WTC11 (cell line): ENCODE data around the gene IFITM10. TPM values are rescaled to one million over a fixed set of nuclear protein-coding genes. Genes with fewer than 3 reads are reported as not detected.

Experiments used
- ATAC-seq: fragments of 200-7000 bp; cut with Tn5 transposase; 2 replicates; pipeline ENCODE4 v1.10.0; 2021; ENCODE audit warnings: mild to moderate bottlenecking, moderate library complexity
- CTCF ChIA-PET: fragments of 300-600 bp; sonication (Branson Sonifier 250); formaldehyde crosslinking; loops from one replicate; lab custom pipeline; 2021; ENCODE audit warnings: antibody characterized with exemption; lab: Charles Lee
- POLR2A ChIA-PET: fragments of 350-600 bp; sonication (Branson Sonifier 250); formaldehyde crosslinking; loops from one replicate; lab custom pipeline; 2021; ENCODE audit warnings: antibody characterized with exemption; lab: Charles Lee
- DNase-seq: peaks from one replicate; pipeline ENCODE4 v3.0.0; 2021; ENCODE audit warnings: low spot score
- H3K27ac Mint-ChIP-seq: 2 replicates; pipeline ENCODE4 v1.8.0; 2021; ENCODE audit warnings: mixed read lengths
- H3K27me3 Mint-ChIP-seq: 2 replicates; pipeline ENCODE4 v1.8.0; 2021; ENCODE audit warnings: low read depth, mild to moderate bottlenecking, moderate library complexity, mixed read lengths
- H3K36me3 Mint-ChIP-seq: 2 replicates; pipeline ENCODE4 v1.8.0; 2021; ENCODE audit warnings: mixed read lengths
- H3K4me1 Mint-ChIP-seq: 2 replicates; pipeline ENCODE4 v1.8.0; 2022; ENCODE audit warnings: mixed read lengths
- H3K4me3 Mint-ChIP-seq: 2 replicates; pipeline ENCODE4 v1.8.0; 2021; ENCODE audit warnings: mild to moderate bottlenecking, moderate library complexity, mixed read lengths
- H3K9me3 Mint-ChIP-seq: 2 replicates; pipeline ENCODE4 v1.8.0; 2021; ENCODE audit warnings: mixed read lengths
- ELF4 ChIP-seq: sonication (generic); formaldehyde crosslinking; IDR thresholded peaks from 2 replicates; pipeline ENCODE4 v1.8.1; 2022; ENCODE audit warnings: low read depth, mild to moderate bottlenecking, moderate library complexity, missing genetic modification reagents
- GABPB1 ChIP-seq: sonication (generic); formaldehyde crosslinking; IDR thresholded peaks from 2 replicates; pipeline ENCODE4 v1.8.1; 2023; ENCODE audit warnings: mild to moderate bottlenecking, missing genetic modification reagents
- JAZF1 ChIP-seq: fragments of 250-450 bp; sonication (Bioruptor Pico); IDR thresholded peaks from 2 replicates; pipeline ENCODE4 v1.9.0; 2021; ENCODE audit warnings: moderate library complexity, mild to moderate bottlenecking, inconsistent platforms
- NFE2L1 ChIP-seq: sonication (generic); formaldehyde crosslinking; IDR thresholded peaks from 2 replicates; pipeline ENCODE4 v1.8.1; 2023; ENCODE audit warnings: missing genetic modification reagents
- NR1H2 ChIP-seq: sonication (generic); formaldehyde crosslinking; IDR thresholded peaks from 2 replicates; pipeline ENCODE4 v1.9.0; 2021; ENCODE audit warnings: mild to moderate bottlenecking, moderate library complexity, missing genetic modification reagents
- NR3C1 ChIP-seq: sonication (generic); formaldehyde crosslinking; conservative IDR thresholded peaks from 2 replicates; pipeline ENCODE4 v1.8.1; 2023; ENCODE audit warnings: low read depth, mild to moderate bottlenecking, missing genetic modification reagents
- OVOL2 ChIP-seq: fragments of 250-450 bp; sonication (Bioruptor Pico); IDR thresholded peaks from 2 replicates; pipeline ENCODE4 v1.9.0; 2021; ENCODE audit warnings: mild to moderate bottlenecking, borderline replicate concordance
- SMAD3 ChIP-seq: sonication (generic); formaldehyde crosslinking; IDR thresholded peaks from 2 replicates; pipeline ENCODE4 v1.8.0; 2022; ENCODE audit warnings: missing genetic modification reagents, mild to moderate bottlenecking, borderline replicate concordance
- SMAD4 ChIP-seq: sonication (generic); formaldehyde crosslinking; IDR thresholded peaks from 2 replicates; pipeline ENCODE4 v1.8.0; 2022; ENCODE audit warnings: mild to moderate bottlenecking, missing genetic modification reagents
- TEAD1 ChIP-seq: sonication (generic); formaldehyde crosslinking; IDR thresholded peaks from 2 replicates; pipeline ENCODE4 v1.8.0; 2022; ENCODE audit warnings: mild to moderate bottlenecking, missing genetic modification reagents
- TP53 ChIP-seq: sonication (generic); formaldehyde crosslinking; IDR thresholded peaks from 2 replicates; pipeline ENCODE4 v1.8.1; 2023; ENCODE audit warnings: mild to moderate bottlenecking, missing genetic modification reagents
- ZBTB21 ChIP-seq: sonication (generic); formaldehyde crosslinking; IDR thresholded peaks from 2 replicates; pipeline ENCODE4 v1.8.1; 2023; ENCODE audit warnings: mild to moderate bottlenecking, missing genetic modification reagents, borderline replicate concordance
- ZNF219 ChIP-seq: sonication (generic); formaldehyde crosslinking; IDR thresholded peaks from 2 replicates; pipeline ENCODE4 v1.8.0; 2023; ENCODE audit warnings: missing genetic modification reagents, mild to moderate bottlenecking, borderline replicate concordance
- ZNF232 ChIP-seq: sonication (generic); formaldehyde crosslinking; IDR thresholded peaks from 2 replicates; pipeline ENCODE4 v1.8.0; 2022; ENCODE audit warnings: mild to moderate bottlenecking, missing genetic modification reagents
- ZNF263 ChIP-seq: sonication (generic); formaldehyde crosslinking; IDR thresholded peaks from 2 replicates; pipeline ENCODE4 v1.8.1; 2022; ENCODE audit warnings: low read depth, mild to moderate bottlenecking, moderate library complexity, missing genetic modification reagents
- ZNF317 ChIP-seq: sonication (generic); formaldehyde crosslinking; IDR thresholded peaks from 2 replicates; pipeline ENCODE4 v1.8.1; 2023; ENCODE audit warnings: low read depth, mild to moderate bottlenecking, moderate library complexity, missing genetic modification reagents, borderline replicate concordance
- ZNF396 ChIP-seq: fragments of 250-450 bp; sonication (Bioruptor Pico); IDR thresholded peaks from 2 replicates; pipeline ENCODE4 v1.8.0; 2021; ENCODE audit warnings: mild to moderate bottlenecking, moderate library complexity, borderline replicate concordance
- total RNA-seq: library from RNA; stranded (reverse); gene quantifications from 3 replicates; pipeline ENCODE4 v1.2.3, GENCODE V29; 2021
- TF ChIP-seq, protein P1 (sequence below): sonication (generic); formaldehyde crosslinking; IDR thresholded peaks from 2 replicates; pipeline ENCODE4 v1.8.1; 2023; ENCODE audit warnings: mild to moderate bottlenecking, missing genetic modification reagents, moderate library complexity
- TF ChIP-seq, protein P2 (sequence below): sonication (generic); formaldehyde crosslinking; IDR thresholded peaks from 2 replicates; pipeline ENCODE4 v1.8.1; 2022; ENCODE audit warnings: low read depth, mild to moderate bottlenecking, moderate library complexity, missing genetic modification reagents, borderline replicate concordance
- TF ChIP-seq, protein P3 (sequence below): sonication (generic); formaldehyde crosslinking; IDR thresholded peaks from 2 replicates; pipeline ENCODE4 v1.8.1; 2022; ENCODE audit warnings: low read depth, missing genetic modification reagents, borderline replicate concordance
- TF ChIP-seq, protein P4 (sequence below): fragments of 250-450 bp; sonication (Bioruptor Pico); IDR thresholded peaks from 2 replicates; pipeline ENCODE4 v1.9.0; 2021; ENCODE audit warnings: mild to moderate bottlenecking, borderline replicate concordance
- TF ChIP-seq, protein P5 (sequence below): sonication (generic); formaldehyde crosslinking; IDR thresholded peaks from 2 replicates; pipeline ENCODE4 v1.8.1; 2022; ENCODE audit warnings: mild to moderate bottlenecking, missing genetic modification reagents, moderate library complexity, borderline replicate concordance

The IFITM10 gene
- total RNA-seq, 1 experiment from 2014 or later: 1.7 TPM

DNA sequence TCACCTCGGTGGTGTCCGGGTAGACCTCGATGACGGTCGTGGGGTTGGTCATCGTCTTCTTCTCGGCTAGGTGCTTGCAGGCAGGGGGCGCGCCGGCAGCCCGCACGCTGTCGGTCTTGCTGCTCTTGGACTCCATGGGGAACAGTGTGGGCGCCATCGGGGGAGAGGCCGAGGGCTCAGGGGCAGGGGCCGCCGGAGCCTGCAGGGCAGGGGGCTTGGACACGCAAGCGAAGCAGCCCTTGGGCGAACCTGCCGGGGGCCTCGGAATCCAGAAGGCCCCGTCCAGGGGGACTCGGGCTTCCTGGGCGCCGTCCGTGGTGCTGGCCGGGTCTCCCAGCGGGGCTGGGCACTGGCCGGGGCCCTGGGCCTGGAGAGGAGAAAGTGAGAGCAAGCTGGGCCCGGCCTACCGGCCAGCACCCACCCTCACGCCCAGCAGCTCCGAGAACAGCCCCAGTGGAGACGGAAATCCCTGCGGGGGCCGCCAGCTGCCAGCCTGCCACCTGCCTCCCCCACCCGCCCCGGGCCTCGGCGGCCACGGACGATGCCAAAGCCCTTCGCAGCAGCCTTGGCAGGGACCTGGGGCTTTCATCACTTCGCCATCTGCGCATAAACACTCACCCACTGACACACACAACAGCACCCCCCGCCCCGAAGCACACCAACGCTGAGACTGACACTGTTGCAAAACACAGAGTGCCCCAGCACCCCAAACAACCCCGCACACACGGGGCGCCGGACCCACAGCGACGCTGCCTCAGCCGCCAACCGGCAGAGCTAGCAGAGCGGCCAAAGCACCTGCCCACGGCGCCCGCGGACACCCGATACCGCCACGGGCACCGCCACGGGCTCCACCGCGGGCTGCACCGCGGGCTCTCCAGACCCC, 2.4 kb downstream of the IFITM10 start:
- peaks cover 12% of the 10 kb centered on the region for H3K4me1 Mint-ChIP-seq
- CTCF ChIA-PET: interaction anchor here (0.6 to 4.4 kb wide), 6 partner anchors 18 to 121 kb away, joined by 3 to 32 read pairs (median 6); no protein-coding TSS in a partner anchor
- peaks cover 51% of the 10 kb centered on the region for H3K27me3 Mint-ChIP-seq
- ATAC-seq (no peak), DNase-seq (no peak)
- TF ChIP-seq SMAD3 (CRISPR knock-in tag) (no peak), ZNF232 (CRISPR knock-in tag) (no peak), ZNF317 (CRISPR knock-in tag) (no peak), SMAD4 (no peak), NR1H2 (CRISPR knock-in tag) (no peak), ZNF219 (CRISPR knock-in tag) (no peak), TP53 (no peak), NFE2L1 (CRISPR knock-in tag) (no peak), ZBTB21 (CRISPR knock-in tag) (no peak), NR3C1 (CRISPR knock-in tag) (no peak), ZNF396 (CRISPR knock-in tag) (no peak), TEAD1 (no peak), ELF4 (no peak)
- TF ChIP-seq, protein P1, sequence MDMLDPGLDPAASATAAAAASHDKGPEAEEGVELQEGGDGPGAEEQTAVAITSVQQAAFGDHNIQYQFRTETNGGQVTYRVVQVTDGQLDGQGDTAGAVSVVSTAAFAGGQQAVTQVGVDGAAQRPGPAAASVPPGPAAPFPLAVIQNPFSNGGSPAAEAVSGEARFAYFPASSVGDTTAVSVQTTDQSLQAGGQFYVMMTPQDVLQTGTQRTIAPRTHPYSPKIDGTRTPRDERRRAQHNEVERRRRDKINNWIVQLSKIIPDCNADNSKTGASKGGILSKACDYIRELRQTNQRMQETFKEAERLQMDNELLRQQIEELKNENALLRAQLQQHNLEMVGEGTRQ (CRISPR knock-in tag): no peak
- TF ChIP-seq, protein P2, sequence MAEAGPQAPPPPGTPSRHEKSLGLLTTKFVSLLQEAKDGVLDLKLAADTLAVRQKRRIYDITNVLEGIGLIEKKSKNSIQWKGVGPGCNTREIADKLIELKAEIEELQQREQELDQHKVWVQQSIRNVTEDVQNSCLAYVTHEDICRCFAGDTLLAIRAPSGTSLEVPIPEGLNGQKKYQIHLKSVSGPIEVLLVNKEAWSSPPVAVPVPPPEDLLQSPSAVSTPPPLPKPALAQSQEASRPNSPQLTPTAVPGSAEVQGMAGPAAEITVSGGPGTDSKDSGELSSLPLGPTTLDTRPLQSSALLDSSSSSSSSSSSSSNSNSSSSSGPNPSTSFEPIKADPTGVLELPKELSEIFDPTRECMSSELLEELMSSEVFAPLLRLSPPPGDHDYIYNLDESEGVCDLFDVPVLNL (CRISPR knock-in tag): no peak
- TF ChIP-seq, protein P3, sequence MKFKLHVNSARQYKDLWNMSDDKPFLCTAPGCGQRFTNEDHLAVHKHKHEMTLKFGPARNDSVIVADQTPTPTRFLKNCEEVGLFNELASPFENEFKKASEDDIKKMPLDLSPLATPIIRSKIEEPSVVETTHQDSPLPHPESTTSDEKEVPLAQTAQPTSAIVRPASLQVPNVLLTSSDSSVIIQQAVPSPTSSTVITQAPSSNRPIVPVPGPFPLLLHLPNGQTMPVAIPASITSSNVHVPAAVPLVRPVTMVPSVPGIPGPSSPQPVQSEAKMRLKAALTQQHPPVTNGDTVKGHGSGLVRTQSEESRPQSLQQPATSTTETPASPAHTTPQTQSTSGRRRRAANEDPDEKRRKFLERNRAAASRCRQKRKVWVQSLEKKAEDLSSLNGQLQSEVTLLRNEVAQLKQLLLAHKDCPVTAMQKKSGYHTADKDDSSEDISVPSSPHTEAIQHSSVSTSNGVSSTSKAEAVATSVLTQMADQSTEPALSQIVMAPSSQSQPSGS (CRISPR knock-in tag): no peak
- TF ChIP-seq, all 79 proteins: peak for 0
- POLR2A ChIA-PET: interaction anchor here (0.6 to 0.9 kb wide), 2 partner anchors 37 to 222 kb away, joined by 3 read pairs; no protein-coding TSS in a partner anchor
- no peak overlapping the region for H3K27ac Mint-ChIP-seq
- H3K36me3 Mint-ChIP-seq: peaks cover 10% of the 10 kb centered on the region
- peak overlapping the region; percentile 63; the same call in 1 of the 2 replicates for H3K4me3 Mint-ChIP-seq
- H3K9me3 Mint-ChIP-seq: peaks cover 12% of the 10 kb centered on the region

DNA sequence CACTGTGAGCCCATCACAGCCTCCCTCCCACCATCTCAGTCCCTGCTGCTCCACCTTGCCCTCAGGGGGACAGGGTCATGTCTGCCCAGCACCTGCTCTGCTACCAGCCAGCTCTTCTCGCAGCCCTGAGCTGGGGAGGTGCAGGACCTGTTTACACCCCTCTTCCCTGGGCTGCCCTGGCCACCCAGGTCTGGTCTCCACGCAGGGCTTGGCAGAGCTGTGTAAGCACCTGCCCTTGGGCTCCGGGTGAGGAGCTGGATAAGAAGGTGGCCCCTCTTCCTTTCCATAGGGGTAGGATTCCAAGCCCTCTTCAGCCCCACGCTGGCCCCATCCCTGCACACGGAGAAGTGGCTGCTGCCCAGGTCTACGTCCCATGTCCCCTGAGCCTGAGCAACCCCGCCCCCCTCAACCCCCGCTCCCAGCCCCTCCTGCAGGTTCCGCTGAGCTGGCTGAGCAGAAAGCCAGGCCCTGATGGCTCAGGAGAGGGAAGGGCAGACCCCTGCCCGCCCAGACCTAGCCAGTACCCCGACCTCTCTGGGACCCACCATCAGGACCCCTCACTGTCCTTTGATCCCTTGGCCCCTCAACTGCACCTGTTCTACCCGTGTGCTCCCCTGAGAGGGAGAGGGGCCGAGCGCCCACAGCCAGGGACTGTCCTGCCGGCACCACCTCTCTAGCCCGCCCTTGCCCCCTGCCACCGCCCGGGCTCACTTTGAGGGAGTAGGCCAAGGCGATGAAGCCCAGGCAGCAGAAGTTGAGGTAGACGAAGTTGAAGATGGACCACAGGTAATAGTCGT, 3.2 kb downstream of the IFITM10 start:
- ChIA-PET POLR2A (interaction anchor here (0.6 to 0.9 kb wide), 2 partner anchors 38 to 221 kb away, joined by 3 read pairs; no protein-coding TSS in a partner anchor), CTCF (interaction anchor here (0.5 to 4.4 kb wide), 5 partner anchors 53 to 268 kb away, joined by 3 to 32 read pairs (median 3); no protein-coding TSS in a partner anchor)
- Mint-ChIP-seq H3K27ac (no peak overlapping the region), H3K27me3 (peaks cover 51% of the 10 kb centered on the region), H3K4me3 (no peak overlapping the region), H3K4me1 (peaks cover 12% of the 10 kb centered on the region), H3K9me3 (peaks cover 12% of the 10 kb centered on the region), H3K36me3 (peaks cover 10% of the 10 kb centered on the region)
- ATAC-seq (no peak), DNase-seq (no peak)
- no peak for TF ChIP-seq GABPB1
- TF ChIP-seq, protein P1 (CRISPR knock-in tag): no peak
- TF ChIP-seq, protein P4, sequence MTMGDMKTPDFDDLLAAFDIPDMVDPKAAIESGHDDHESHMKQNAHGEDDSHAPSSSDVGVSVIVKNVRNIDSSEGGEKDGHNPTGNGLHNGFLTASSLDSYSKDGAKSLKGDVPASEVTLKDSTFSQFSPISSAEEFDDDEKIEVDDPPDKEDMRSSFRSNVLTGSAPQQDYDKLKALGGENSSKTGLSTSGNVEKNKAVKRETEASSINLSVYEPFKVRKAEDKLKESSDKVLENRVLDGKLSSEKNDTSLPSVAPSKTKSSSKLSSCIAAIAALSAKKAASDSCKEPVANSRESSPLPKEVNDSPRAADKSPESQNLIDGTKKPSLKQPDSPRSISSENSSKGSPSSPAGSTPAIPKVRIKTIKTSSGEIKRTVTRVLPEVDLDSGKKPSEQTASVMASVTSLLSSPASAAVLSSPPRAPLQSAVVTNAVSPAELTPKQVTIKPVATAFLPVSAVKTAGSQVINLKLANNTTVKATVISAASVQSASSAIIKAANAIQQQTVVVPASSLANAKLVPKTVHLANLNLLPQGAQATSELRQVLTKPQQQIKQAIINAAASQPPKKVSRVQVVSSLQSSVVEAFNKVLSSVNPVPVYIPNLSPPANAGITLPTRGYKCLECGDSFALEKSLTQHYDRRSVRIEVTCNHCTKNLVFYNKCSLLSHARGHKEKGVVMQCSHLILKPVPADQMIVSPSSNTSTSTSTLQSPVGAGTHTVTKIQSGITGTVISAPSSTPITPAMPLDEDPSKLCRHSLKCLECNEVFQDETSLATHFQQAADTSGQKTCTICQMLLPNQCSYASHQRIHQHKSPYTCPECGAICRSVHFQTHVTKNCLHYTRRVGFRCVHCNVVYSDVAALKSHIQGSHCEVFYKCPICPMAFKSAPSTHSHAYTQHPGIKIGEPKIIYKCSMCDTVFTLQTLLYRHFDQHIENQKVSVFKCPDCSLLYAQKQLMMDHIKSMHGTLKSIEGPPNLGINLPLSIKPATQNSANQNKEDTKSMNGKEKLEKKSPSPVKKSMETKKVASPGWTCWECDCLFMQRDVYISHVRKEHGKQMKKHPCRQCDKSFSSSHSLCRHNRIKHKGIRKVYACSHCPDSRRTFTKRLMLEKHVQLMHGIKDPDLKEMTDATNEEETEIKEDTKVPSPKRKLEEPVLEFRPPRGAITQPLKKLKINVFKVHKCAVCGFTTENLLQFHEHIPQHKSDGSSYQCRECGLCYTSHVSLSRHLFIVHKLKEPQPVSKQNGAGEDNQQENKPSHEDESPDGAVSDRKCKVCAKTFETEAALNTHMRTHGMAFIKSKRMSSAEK (CRISPR knock-in tag): no peak
- no peak for TF ChIP-seq OVOL2 (CRISPR knock-in tag)
- no peak for TF ChIP-seq JAZF1
- no peak for TF ChIP-seq NFE2L1 (CRISPR knock-in tag)
- TF ChIP-seq ZNF263 (CRISPR knock-in tag): no peak
- TF ChIP-seq, protein P5, sequence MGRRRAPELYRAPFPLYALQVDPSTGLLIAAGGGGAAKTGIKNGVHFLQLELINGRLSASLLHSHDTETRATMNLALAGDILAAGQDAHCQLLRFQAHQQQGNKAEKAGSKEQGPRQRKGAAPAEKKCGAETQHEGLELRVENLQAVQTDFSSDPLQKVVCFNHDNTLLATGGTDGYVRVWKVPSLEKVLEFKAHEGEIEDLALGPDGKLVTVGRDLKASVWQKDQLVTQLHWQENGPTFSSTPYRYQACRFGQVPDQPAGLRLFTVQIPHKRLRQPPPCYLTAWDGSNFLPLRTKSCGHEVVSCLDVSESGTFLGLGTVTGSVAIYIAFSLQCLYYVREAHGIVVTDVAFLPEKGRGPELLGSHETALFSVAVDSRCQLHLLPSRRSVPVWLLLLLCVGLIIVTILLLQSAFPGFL (CRISPR knock-in tag): no peak
- no peak for TF ChIP-seq NR3C1 (CRISPR knock-in tag)
